G401.6 (cell line): ENCODE measurements around the gene NRCAM.
A peak's percentile ranks its signal among the peaks of the same experiment; 100 is the strongest.

Source experiments
- FAIRE-seq: peaks from 2 replicates; lab custom pipeline; 2012; peaks lifted over from hg19 to GRCh38; lab: Jason Lieb, UNC

NRCAM gene

GRCh38 chr7:108459922-108460551 is 3.8 kb upstream of the NRCAM start:
- FAIRE-seq: no peak

GRCh38 chr7:108457871-108458270 is 1.6 kb upstream of the NRCAM start:
- no peak for FAIRE-seq

GRCh38 chr7:108456845-108457540 is 757 bp upstream of the NRCAM start:
- FAIRE-seq: no peak

GRCh38 chr7:108455551-108455997 is 662 bp downstream of the NRCAM start:
- no peak for FAIRE-seq

GRCh38 chr7:108454674-108455550 is 1.3 kb downstream of the NRCAM start:
- FAIRE-seq: no peak

GRCh38 chr7:108454317-108454673 is 1.9 kb downstream of the NRCAM start:
- FAIRE-seq: no peak

GRCh38 chr7:108453320-108453719 is 2.9 kb downstream of the NRCAM start:
- FAIRE-seq: no peak

- FAIRE-seq: peak; percentile 30
These were observed 3.5 kb downstream of the NRCAM start for GRCh38 chr7:108452707-108453106.

- FAIRE-seq: no peak
These were observed 4.9 kb downstream of the NRCAM start for GRCh38 chr7:108451296-108451848.

GRCh38 chr7:108450160-108450559 is 6.1 kb downstream of the NRCAM start:
- FAIRE-seq: no peak

GRCh38 chr7:108449521-108449920 is 6.7 kb downstream of the NRCAM start:
- FAIRE-seq: no peak

- FAIRE-seq: no peak
These were observed 7.4 kb downstream of the NRCAM start for GRCh38 chr7:108448584-108449505.

- FAIRE-seq: no peak
These were observed 14.1 kb downstream of the NRCAM start for GRCh38 chr7:108442039-108442568.

- no peak for FAIRE-seq
These were observed 14.8 kb downstream of the NRCAM start for GRCh38 chr7:108441392-108441955.

GRCh38 chr7:108440613-108441012 is 15.6 kb downstream of the NRCAM start:
- FAIRE-seq: no peak

- no peak for FAIRE-seq
These were observed 19.3 kb downstream of the NRCAM start for GRCh38 chr7:108436906-108437305.

GRCh38 chr7:108434010-108434409 is 22.2 kb downstream of the NRCAM start:
- FAIRE-seq: no peak

- no peak for FAIRE-seq
These were observed 25.1 kb downstream of the NRCAM start for GRCh38 chr7:108431099-108431498.

- no peak for FAIRE-seq
These were observed 25.6 kb downstream of the NRCAM start for GRCh38 chr7:108430664-108431063.

GRCh38 chr7:108427766-108428165 is 28.5 kb downstream of the NRCAM start:
- no peak for FAIRE-seq

- no peak for FAIRE-seq
These were observed 30.4 kb downstream of the NRCAM start for GRCh38 chr7:108425714-108426275.
